IMR-90 (cell line): Measurements from ENCODE around the gene FTO. TPM values are rescaled to one million over a fixed set of nuclear protein-coding genes. Genes with fewer than 3 reads are reported as not detected.

Source experiments
- ATAC-seq: fragments of 200-7000 bp; cut with Tn5 transposase; 2 replicates; pipeline ENCODE4 v1.9.1; 2020; ENCODE audit warnings: low read depth, mild to moderate bottlenecking, moderate library complexity
- Bru-seq: library from RNA; stranded (reverse); fragments of 400-500 nt; gene quantifications from one replicate; lab custom pipeline; 2021; lab: Mats Ljungman, UMichigan
- BruChase-seq, 2 experiments: library from RNA; stranded (reverse); fragments of 400-500 nt; gene quantifications; one replicate each; lab custom pipeline; 2021; lab: Mats Ljungman, UMichigan
- BruUV-seq: library from RNA; stranded (reverse); fragments of 400-500 nt; replicated peaks from 2 replicates; lab custom pipeline; 2021; lab: Mats Ljungman, UMichigan
- CTCF ChIA-PET: fragments of 300-600 bp; formaldehyde crosslinking; extraction: SDS; loops from one replicate; lab custom pipeline; 2021; ENCODE audit warnings: antibody characterized with exemption; lab: Yijun Ruan, JAX
- POLR2A ChIA-PET: fragments of 300-600 bp; sonication (Branson Sonifier 250); formaldehyde crosslinking; loops from one replicate; lab custom pipeline; 2022; ENCODE audit warnings: antibody characterized with exemption; ENCODE audit not compliant: unreplicated experiment; lab: Charles Lee
- DNase-seq: peaks from one replicate; pipeline ENCODE4 v3.0.0; 2013
- H2AFZ ChIP-seq: replicated peaks from 2 replicates; pipeline ENCODE3; 2013; ENCODE audit warnings: low read length, mild to moderate bottlenecking; ENCODE audit not compliant: poor library complexity
- H2AK5ac ChIP-seq: 2 replicates; pipeline ENCODE4 v1.6.1; 2013; ENCODE audit warnings: low read depth, low read length, inconsistent platforms
- H2AK9ac ChIP-seq: replicated peaks from 2 replicates; pipeline ENCODE3; 2013; ENCODE audit warnings: mild to moderate bottlenecking, low read depth, low read length, moderate library complexity; ENCODE audit not compliant: poor library complexity
- H2BK120ac ChIP-seq: 2 replicates; pipeline ENCODE4 v1.6.1; 2013; ENCODE audit warnings: low read depth, low read length, inconsistent platforms
- H2BK15ac ChIP-seq: 3 replicates; pipeline ENCODE4 v1.6.1; 2013; ENCODE audit warnings: low read depth, low read length, inconsistent platforms
- H2BK20ac ChIP-seq: 2 replicates; pipeline ENCODE4 v1.6.1; 2013; ENCODE audit warnings: low read depth, mild to moderate bottlenecking, inconsistent platforms, low read length, moderate library complexity
- H2BK5ac ChIP-seq: 2 replicates; pipeline ENCODE4 v1.6.1; 2013; ENCODE audit warnings: mild to moderate bottlenecking, low read depth, low read length, inconsistent platforms; ENCODE audit not compliant: poor library complexity, severe bottlenecking
- H3K14ac ChIP-seq: replicated peaks from 2 replicates; pipeline ENCODE4 v1.6.1; 2013; ENCODE audit warnings: low read depth, low read length, inconsistent platforms
- H3K18ac ChIP-seq: 2 replicates; pipeline ENCODE4 v1.6.1; 2013; ENCODE audit warnings: low read depth, low read length, control low read depth
- H3K23ac ChIP-seq: 2 replicates; pipeline ENCODE4 v1.6.1; 2013; ENCODE audit warnings: low read depth, low read length, inconsistent platforms
- H3K27ac ChIP-seq: 2 replicates; pipeline ENCODE4 v1.5.1; 2013; ENCODE audit warnings: mild to moderate bottlenecking, control low read depth, low read length; ENCODE audit not compliant: insufficient read depth
- H3K27me3 ChIP-seq: 2 replicates; pipeline ENCODE4 v1.6.1; 2013; ENCODE audit warnings: low read length; ENCODE audit not compliant: control insufficient read depth, insufficient read depth
- H3K36me3 ChIP-seq: 2 replicates; pipeline ENCODE4 v1.6.1; 2013; ENCODE audit warnings: low read length, mixed read lengths; ENCODE audit not compliant: control insufficient read depth, insufficient read depth
- H3K4ac ChIP-seq: 2 replicates; pipeline ENCODE4 v1.6.1; 2013; ENCODE audit warnings: low read depth, low read length, inconsistent platforms
- H3K4me1 ChIP-seq: 2 replicates; pipeline ENCODE4 v1.6.1; 2013; ENCODE audit warnings: low read length, mixed read lengths; ENCODE audit not compliant: control insufficient read depth, insufficient read depth
- H3K4me2 ChIP-seq: 2 replicates; pipeline ENCODE4 v1.6.1; 2013; ENCODE audit warnings: low read depth, mild to moderate bottlenecking, control low read depth, low read length, moderate library complexity
- H3K4me3 ChIP-seq: 2 replicates; pipeline ENCODE4 v1.5.1; 2013; ENCODE audit warnings: low read depth, mild to moderate bottlenecking, control low read depth, low read length, moderate library complexity; ENCODE audit not compliant: insufficient read depth
- H3K56ac ChIP-seq: 2 replicates; pipeline ENCODE4 v1.6.1; 2013; ENCODE audit warnings: low read length, inconsistent platforms; ENCODE audit not compliant: insufficient read depth; ENCODE audit errors: extremely low read depth
- H3K79me1 ChIP-seq, 2 experiments: 2 replicates each; pipeline ENCODE4 v1.6.1; 2013; ENCODE audit warnings: low read length in 2 of 2, inconsistent platforms in 1 of 2, low read depth in 1 of 2
- H3K9ac ChIP-seq: 2 replicates; pipeline ENCODE4 v1.6.1; 2013; ENCODE audit warnings: low read depth, low read length, control low read depth
- H3K9me1 ChIP-seq: 2 replicates; pipeline ENCODE4 v1.6.1; 2013; ENCODE audit warnings: low read length, inconsistent platforms; ENCODE audit not compliant: insufficient read depth
- H3K9me3 ChIP-seq: 2 replicates; pipeline ENCODE4 v1.6.1; 2013; ENCODE audit warnings: low read length; ENCODE audit not compliant: control insufficient read depth, insufficient read depth
- H4K20me1 ChIP-seq: 2 replicates; pipeline ENCODE4 v1.6.1; 2013; ENCODE audit warnings: low read length, inconsistent platforms; ENCODE audit not compliant: insufficient read depth
- H4K5ac ChIP-seq: 2 replicates; pipeline ENCODE4 v1.6.1; 2013; ENCODE audit warnings: mild to moderate bottlenecking, low read depth, low read length, control low read depth
- H4K8ac ChIP-seq, 2 experiments: 2 replicates each; pipeline ENCODE4 v1.6.1; 2013; ENCODE audit warnings: low read depth in 2 of 2, low read length in 2 of 2, control low read depth in 1 of 2, inconsistent platforms in 1 of 2
- H4K91ac ChIP-seq: 2 replicates; pipeline ENCODE4 v1.6.1; 2013; ENCODE audit warnings: low read depth, low read length, inconsistent platforms; ENCODE audit not compliant: insufficient read depth
- BHLHE40 ChIP-seq: fragments of 150-350 bp; IDR thresholded peaks from 2 replicates; pipeline ENCODE4 v1.6.1; 2016; ENCODE audit warnings: mild to moderate bottlenecking, low read depth, low read length
- CHD1 ChIP-seq: IDR thresholded peaks from 2 replicates; pipeline ENCODE4 v1.6.1; 2012; ENCODE audit warnings: low read depth, low read length, improper control_type of control experiment
- FOS ChIP-seq: fragments of 150-350 bp; IDR thresholded peaks from 2 replicates; pipeline ENCODE4 v1.6.1; 2016; ENCODE audit warnings: low read depth, low read length
- MAFK ChIP-seq: IDR thresholded peaks from 2 replicates; pipeline ENCODE4 v1.6.1; 2012; ENCODE audit warnings: low read depth, low read length, improper control_type of control experiment
- MAZ ChIP-seq: IDR thresholded peaks from 2 replicates; pipeline ENCODE4 v1.6.1; 2012; ENCODE audit warnings: low read depth, mild to moderate bottlenecking, low read length, improper control_type of control experiment, moderate library complexity, borderline replicate concordance
- POLR2A ChIP-seq: IDR thresholded peaks from 2 replicates; pipeline ENCODE4 v1.6.1; 2012; ENCODE audit warnings: mild to moderate bottlenecking, low read depth, low read length
- RAD21 ChIP-seq: IDR thresholded peaks from 2 replicates; pipeline ENCODE4 v1.6.1; 2012; ENCODE audit warnings: low read length, improper control_type of control experiment
- RCOR1 ChIP-seq: IDR thresholded peaks from 2 replicates; pipeline ENCODE4 v1.6.1; 2012; ENCODE audit warnings: mild to moderate bottlenecking, low read length, improper control_type of control experiment; ENCODE audit not compliant: insufficient replicate concordance
- RFX5 ChIP-seq: IDR thresholded peaks from 2 replicates; pipeline ENCODE4 v1.8.0; 2012; ENCODE audit warnings: low read depth, mild to moderate bottlenecking, low read length, moderate library complexity
- SMC3 ChIP-seq: fragments of 150-350 bp; IDR thresholded peaks from 2 replicates; pipeline ENCODE4 v1.6.1; 2016; ENCODE audit warnings: low read depth, mild to moderate bottlenecking, antibody characterized with exemption, low read length, moderate library complexity
- WGBS, 2 experiments: methylation state at CpG; one replicate each; pipeline versions ENCODE4 v1.1.5 to v1.1.7; 2013; ENCODE audit warnings: missing lambda C conversion rate in 2 of 2; ENCODE audit not compliant: insufficient read length in 1 of 2; ENCODE audit errors: extremely low coverage in 2 of 2; 5-methylcytosine and 5-hydroxymethylcytosine counted together
- dilution Hi-C: fragments of 300-500 bp; cut with HindIII; formaldehyde crosslinking; loops from one replicate; pipeline ENCODE4 v1.14.3; 2018; ENCODE audit warnings: low sequenced_read_pairs; ENCODE audit not compliant: unreplicated experiment
- in situ Hi-C: fragments of 300-500 bp; cut with MboI; formaldehyde crosslinking; loops from 3 replicates; pipeline ENCODE4 v1.14.3; 2019; ENCODE audit warnings: low sequenced_read_pairs, inconsistent platforms, mixed read lengths
- intact Hi-C: fragments of 100-400 bp; cut with micrococcal nuclease; formaldehyde crosslinking; loops from 2 replicates; pipeline ENCODE4 v1.10.0; 2022
- long read RNA-seq: library from polyadenylated mRNA; unstranded; transcript quantifications from one replicate; pipeline ENCODE4 v2.0.0, GENCODE V29; 2021; ENCODE audit not compliant: unreplicated experiment
- polyA plus RNA-seq, 3 experiments: library from polyadenylated mRNA; depleted of rRNA; stranded (reverse); fragments of >200 nt; gene quantifications; 2 replicates each; pipeline ENCODE4 v1.2.3, GENCODE V29; 2012; ENCODE audit warnings: low replicate concordance in 1 of 3
- total RNA-seq: library from RNA; depleted of rRNA; stranded (reverse); fragments of >200 nt; gene quantifications from 2 replicates; pipeline ENCODE4 v1.2.3, GENCODE V29; 2012; rRNA removed
- TF ChIP-seq, protein P1 (sequence below): fragments of 150-350 bp; IDR thresholded peaks from 2 replicates; pipeline ENCODE4 v1.6.1; 2017; ENCODE audit warnings: mild to moderate bottlenecking, antibody characterized with exemption, low read length, low read depth
- TF ChIP-seq, protein P2 (sequence below): conservative IDR thresholded peaks from 2 replicates; pipeline ENCODE4 v1.5.1; 2012; ENCODE audit warnings: mild to moderate bottlenecking, low read depth, low read length, improper control_type of control experiment

Gene FTO
- 121 and 132 TPM in 2 replicates for total RNA-seq
- polyA plus RNA-seq (2012; rRNA removed), result 57.4 and 70.3 TPM in 2 replicates
- 23.4 and 33.2 TPM in 2 replicates for polyA plus RNA-seq (2012; cell fraction: cytosol; rRNA removed)
- 7.1 and 28.7 TPM in 2 replicates for polyA plus RNA-seq (2012; cell fraction: nucleus; rRNA removed; ENCODE audit: low replicate concordance)
- Bru-seq, nascent RNA, result percentile 81 among the genes with signal in this experiment
- percentile 69 among the genes with signal in this experiment for BruChase-seq, experiment 1, labeled RNA remaining after a 6-hour chase
- BruChase-seq, experiment 2, labeled RNA remaining after a 2-hour chase, result percentile 76 among the genes with signal in this experiment
- long read RNA-seq, full-length matches to known transcripts, result 10 of 30 reads
- long read RNA-seq, partial matches to known transcripts, result 4 of 30 reads
- long read RNA-seq, other reads (novel, unspliced or antisense), result 16 of 30 reads

DNA sequence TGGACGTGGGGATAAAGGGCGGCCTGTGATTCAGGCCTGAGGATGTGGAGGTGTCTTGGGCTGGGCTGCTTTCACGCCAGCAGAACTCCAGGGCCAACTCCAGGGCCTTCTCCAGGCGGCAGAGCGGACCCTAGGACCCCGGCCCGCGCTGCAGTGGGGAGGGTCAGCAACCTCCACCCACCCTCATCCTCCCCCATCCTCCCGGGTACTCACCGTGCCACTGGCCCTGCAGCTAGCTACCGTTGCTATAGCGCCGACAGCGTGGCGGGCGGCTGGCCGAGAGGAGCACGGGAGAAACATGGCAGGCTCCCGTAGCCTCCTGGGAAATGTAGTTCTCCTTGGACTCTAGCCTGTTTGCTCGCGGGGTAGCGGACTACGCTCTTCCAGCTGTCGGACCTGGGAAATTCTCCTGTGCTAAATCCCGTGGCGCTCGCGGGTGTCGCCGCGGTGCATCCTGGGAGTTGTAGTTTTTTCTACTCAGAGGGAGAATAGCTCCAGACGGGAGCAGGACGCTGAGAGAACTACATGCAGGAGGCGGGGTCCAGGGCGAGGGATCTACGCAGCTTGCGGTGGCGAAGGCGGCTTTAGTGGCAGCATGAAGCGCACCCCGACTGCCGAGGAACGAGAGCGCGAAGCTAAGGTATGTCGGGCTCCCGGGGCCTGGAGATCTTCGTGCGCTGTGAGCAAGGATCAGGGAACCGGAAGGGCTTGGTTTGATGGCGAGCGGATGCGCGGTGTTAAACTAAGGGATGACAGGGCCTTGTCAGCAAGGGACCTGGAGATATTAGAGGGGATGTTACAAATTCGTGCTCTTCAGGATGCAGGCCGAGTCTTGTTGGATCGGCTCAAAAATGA lies at the start of gene FTO, which contains the start of gene RPGRIP1L:
TSS of gene FTO (plus strand) at position 567 of the 855 bp plus-strand sequence.
TSS of gene RPGRIP1L (minus strand) at position 270 of the 855 bp plus-strand sequence. CDS start 3,136 bp downstream, outside the sequence.
- Histone ChIP-seq H2AK5ac (peak within 1 kb of the TSS; percentile 89), H4K5ac (peak within 1 kb of the TSS; percentile 51), H4K91ac (peak within 1 kb of the TSS; percentile 70), H3K9me1 (no peaks in the 10 kb centered on the region), H3K14ac (peak within 1 kb of the TSS; percentile 87), H3K4me2 (peak within 1 kb of the TSS; percentile 98), H3K9ac (peak within 1 kb of the TSS; percentile 90), H3K23ac (peak within 1 kb of the TSS; percentile 80), H3K4me1 (peaks cover 2% of the 10 kb centered on the region; the same call in 1 of the 2 replicates), H3K79me1 (peaks cover 25 to 54% of the 10 kb centered on the region in 2 experiments), H3K4me3 (peak within 1 kb of the TSS; percentile 84), H4K20me1 (peaks cover 3% of the 10 kb centered on the region; the same call in 1 of the 2 replicates), H3K27ac (peak within 1 kb of the TSS; percentile 86), H3K18ac (peak within 1 kb of the TSS; percentile 38), H3K4ac (peak within 1 kb of the TSS; percentile 87), H3K56ac (peak within 1 kb of the TSS; percentile 80), H2BK5ac (peak within 1 kb of the TSS; percentile 62), H2AFZ (peak within 1 kb of the TSS; percentile 93), H3K27me3 (no peaks in the 10 kb centered on the region), H2AK9ac (peak within 1 kb of the TSS; percentile 88), H3K36me3 (peaks cover 3% of the 10 kb centered on the region; the same call in 1 of the 2 replicates), H2BK15ac (0 out of 3 replicates have a peak within 1 kb of the TSS, but pooled peaks have one; percentile 7), H2BK20ac (no peak within 1 kb of the TSS), H3K9me3 (no peaks in the 10 kb centered on the region), H4K8ac (peak within 1 kb of the TSS; percentile 90 to 91), H2BK120ac (no peak within 1 kb of the TSS)
- ATAC-seq, result peak; percentile 99
- WGBS, 2 experiments, result 1% methylated on average over 26 of the region's 57 CpGs; no CpG with 5 or more reads in 1 of the 2 experiments
- dilution Hi-C loops (no loop called here), intact Hi-C loops (no loop called here), in situ Hi-C loops (no loop called here)
- DNase-seq, result peak; percentile 99
- POLR2A ChIA-PET, result interaction anchor here (1.0 kb wide), 1 partner anchor 58 kb away, joined by 4 read pairs; no protein-coding TSS in a partner anchor
- no TSS peak for BruUV-seq
- CTCF ChIA-PET, result interaction anchor here (0.6 to 1.5 kb wide), 3 partner anchors 12 to 160 kb away, joined by 3 to 4 read pairs (median 3); no protein-coding TSS in a partner anchor
- TF ChIP-seq, protein P1, sequence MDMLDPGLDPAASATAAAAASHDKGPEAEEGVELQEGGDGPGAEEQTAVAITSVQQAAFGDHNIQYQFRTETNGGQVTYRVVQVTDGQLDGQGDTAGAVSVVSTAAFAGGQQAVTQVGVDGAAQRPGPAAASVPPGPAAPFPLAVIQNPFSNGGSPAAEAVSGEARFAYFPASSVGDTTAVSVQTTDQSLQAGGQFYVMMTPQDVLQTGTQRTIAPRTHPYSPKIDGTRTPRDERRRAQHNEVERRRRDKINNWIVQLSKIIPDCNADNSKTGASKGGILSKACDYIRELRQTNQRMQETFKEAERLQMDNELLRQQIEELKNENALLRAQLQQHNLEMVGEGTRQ, result peak; percentile 61
- TF ChIP-seq RAD21, result no peak
- 0 out of 2 replicates have a peak, but pooled peaks have one; percentile 25 for TF ChIP-seq CHD1
- no peak for TF ChIP-seq RCOR1
- TF ChIP-seq FOS, result no peak
- peak; percentile 93 for TF ChIP-seq MAZ
- peak; percentile 52; the same call in 1 of the 2 replicates for TF ChIP-seq BHLHE40
- TF ChIP-seq, protein P2, sequence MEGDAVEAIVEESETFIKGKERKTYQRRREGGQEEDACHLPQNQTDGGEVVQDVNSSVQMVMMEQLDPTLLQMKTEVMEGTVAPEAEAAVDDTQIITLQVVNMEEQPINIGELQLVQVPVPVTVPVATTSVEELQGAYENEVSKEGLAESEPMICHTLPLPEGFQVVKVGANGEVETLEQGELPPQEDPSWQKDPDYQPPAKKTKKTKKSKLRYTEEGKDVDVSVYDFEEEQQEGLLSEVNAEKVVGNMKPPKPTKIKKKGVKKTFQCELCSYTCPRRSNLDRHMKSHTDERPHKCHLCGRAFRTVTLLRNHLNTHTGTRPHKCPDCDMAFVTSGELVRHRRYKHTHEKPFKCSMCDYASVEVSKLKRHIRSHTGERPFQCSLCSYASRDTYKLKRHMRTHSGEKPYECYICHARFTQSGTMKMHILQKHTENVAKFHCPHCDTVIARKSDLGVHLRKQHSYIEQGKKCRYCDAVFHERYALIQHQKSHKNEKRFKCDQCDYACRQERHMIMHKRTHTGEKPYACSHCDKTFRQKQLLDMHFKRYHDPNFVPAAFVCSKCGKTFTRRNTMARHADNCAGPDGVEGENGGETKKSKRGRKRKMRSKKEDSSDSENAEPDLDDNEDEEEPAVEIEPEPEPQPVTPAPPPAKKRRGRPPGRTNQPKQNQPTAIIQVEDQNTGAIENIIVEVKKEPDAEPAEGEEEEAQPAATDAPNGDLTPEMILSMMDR, result peak; percentile 5; the same call in 1 of the 2 replicates
- TF ChIP-seq POLR2A, result no peak; the same call in 1 of the 2 replicates
- no peak for TF ChIP-seq RFX5
- TF ChIP-seq MAFK, result no peak
- no peak for TF ChIP-seq SMC3
